Left forelimb (tissue), 1 donor: Measurements from ENCODE around the gene SLC4A3.

Source experiments
- DNase-seq: peaks from one replicate; pipeline ENCODE4 v3.0.0-alpha.2; 2018; ENCODE audit warnings: low spot score

SLC4A3 gene

DNA sequence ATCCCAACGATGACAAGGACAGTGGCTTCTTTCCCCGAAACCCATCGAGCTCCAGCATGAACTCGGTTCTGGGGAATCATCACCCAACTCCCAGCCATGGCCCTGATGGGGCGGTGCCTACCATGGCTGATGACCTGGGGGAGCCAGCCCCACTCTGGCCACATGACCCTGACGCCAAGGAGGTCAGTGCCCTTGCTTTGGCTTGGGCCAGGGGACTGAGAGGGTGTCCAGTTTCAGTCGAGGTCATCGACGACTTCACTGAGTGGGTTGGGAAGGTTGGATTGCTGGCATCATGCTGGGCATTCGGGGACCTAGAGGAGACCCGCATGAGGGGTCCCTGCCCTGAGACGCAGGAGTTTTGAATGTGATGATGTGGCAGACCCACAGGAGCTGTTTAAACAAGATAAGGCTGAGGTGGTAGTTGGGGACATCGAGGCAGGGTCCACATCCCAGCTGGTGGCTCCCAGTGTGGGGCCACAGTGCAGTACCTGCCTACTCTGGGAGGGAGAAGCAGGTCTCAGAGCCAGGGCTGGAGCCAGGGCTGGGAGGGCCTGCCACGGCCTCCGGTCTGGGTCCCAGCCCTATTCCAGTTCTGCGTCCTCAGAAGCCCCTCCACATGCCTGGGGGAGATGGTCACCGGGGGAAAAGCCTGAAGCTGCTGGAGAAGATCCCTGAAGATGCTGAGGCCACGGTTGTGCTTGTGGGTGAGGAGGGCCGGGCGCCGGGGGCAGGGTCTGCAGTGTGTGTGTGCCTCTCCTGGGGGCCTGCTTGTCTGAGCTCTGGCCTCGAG lies 6.0 kb downstream of the SLC4A3 start:
- DNase-seq, result peak; percentile 55

- DNase-seq, result peak; percentile 33
Measured at GRCh38 chr2:219634171-219634940, 6.9 kb downstream of the SLC4A3 start.

DNA sequence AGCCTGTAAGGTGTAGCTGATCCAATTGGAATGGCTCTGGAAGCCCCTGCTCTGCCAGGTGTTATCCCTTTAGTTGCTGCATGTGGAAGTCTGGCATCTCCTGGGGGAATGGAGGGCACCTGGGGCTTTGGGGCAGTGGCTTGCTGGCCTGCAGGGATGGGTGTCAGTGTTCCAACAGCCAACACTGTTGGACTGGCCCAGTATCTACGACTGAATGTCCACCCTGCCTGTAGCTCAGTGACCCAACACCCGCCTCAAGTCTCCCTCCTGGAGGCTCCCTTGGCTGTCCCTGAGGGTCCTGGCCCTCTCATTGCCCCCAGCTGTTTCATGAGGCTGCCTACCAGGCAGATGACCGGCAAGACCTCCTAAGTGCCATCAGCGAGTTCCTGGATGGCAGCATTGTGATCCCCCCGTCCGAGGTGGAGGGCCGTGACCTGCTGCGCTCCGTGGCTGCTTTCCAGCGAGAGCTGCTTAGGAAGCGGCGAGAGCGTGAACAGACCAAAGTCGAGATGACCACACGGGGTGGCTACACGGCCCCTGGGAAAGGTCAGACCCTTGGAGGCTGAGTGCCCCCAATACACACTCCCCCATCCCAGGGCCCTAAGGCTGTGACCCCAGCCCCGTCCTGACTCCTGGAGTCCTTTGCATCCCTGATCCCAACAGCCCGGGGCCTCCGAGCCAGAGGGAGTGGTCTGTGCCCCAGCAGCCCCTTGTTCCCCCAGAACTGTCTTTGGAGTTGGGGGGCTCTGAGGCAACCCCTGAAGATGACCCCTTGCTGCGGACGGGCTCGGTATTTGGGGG lies 7.7 kb downstream of the SLC4A3 start:
- peak; percentile 62 for DNase-seq

DNA sequence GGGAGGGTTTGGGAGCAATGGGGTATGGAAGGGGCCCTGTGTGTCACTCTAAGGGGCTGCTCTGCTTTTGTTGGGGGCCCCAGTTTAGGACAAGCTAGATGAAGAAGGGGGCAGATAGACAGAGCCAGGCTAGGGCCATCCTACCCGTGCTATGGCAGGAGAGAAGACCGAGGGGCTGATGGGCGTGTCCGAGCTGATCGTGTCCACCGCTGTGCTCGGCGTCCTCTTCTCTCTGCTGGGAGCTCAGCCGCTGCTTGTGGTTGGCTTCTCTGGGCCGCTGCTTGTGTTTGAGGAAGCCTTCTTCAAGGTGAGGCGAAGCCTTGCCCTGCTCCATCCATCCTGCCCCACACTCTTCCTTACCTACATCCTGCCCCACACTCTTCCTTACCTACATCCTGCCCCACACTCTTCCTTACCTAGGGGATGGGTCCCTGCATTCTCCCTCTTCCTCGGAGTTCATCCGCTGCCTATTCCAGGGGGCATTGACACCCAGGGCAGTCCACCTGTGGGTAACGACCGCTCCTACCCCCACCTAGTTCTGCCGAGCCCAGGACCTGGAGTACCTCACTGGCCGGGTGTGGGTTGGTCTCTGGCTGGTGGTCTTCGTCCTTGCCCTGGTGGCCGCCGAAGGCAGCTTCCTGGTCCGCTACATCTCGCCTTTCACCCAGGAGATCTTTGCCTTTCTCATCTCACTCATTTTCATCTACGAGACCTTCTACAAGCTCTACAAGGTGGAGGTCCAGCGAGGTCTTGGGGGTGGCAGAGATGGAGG lies 8.9 kb downstream of the SLC4A3 start:
- no peak for DNase-seq

- no peak for DNase-seq
Measured at GRCh38 chr2:219636941-219637841, 9.8 kb downstream of the SLC4A3 start.

GRCh38 chr2:219637842-219638185 lies 10.4 kb downstream of the SLC4A3 start:
- no peak for DNase-seq

- no peak for DNase-seq
Measured at GRCh38 chr2:219638217-219638947, 11.0 kb downstream of the SLC4A3 start.

DNA sequence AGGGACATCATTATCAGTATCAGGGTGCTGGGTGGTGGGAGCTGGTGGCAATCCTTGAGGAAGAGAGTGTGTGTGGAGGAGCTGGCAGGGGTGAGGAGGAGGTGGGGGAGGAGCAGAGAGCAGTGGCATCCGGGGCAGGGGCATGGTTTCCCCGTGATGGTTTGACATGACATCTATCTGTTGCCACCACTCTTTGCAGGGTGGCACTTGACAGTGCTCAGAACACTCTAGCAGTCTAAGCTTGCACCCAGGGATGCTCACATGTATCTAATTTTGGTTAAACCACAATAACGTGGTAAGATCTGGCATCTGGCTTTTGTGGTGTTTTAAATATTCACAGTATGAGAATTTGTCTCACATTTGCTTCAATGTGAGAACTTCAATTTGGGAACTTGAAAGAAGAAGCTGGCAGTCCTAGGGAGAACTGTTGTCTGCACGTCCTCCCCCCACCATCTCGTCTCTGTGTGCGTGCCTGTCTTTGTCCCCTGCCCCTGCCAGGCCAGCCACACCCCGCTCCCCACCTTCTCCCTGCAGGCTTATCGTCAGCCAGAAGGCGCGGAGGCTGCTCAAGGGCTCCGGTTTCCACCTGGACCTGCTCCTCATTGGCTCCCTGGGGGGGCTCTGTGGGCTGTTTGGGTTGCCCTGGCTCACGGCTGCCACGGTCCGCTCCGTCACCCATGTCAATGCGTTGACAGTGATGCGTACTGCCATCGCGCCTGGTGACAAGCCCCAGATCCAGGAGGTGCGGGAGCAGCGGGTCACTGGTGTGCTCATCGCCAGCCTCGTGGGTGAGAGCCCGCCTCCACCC lies 11.7 kb downstream of the SLC4A3 start:
- DNase-seq, result no peak

- DNase-seq, result no peak
Measured at GRCh38 chr2:219641390-219642068, 14.1 kb downstream of the SLC4A3 start.

DNA sequence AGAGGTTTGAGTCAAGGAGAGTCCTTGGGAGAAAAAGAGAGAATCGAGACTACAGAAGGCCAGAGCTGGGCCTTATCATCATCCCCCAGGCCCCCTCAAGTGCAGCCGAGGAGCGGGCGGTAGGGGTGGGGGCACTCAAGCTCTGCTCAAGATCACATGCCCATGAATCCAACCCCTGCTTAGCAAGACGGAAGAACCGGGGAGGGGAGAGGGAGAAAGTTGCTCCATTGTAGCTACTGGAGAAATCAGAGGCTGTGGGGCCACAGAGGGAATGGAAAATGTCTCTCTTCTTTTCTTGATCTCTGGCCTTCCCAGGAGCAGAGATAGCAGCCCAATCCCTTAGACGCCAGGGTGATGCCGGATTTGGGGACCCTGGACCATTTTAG lies 14.6 kb downstream of the SLC4A3 start:
- DNase-seq, result no peak

- DNase-seq, result peak; percentile 95
Measured at GRCh38 chr2:219642465-219643083, 15.1 kb downstream of the SLC4A3 start.

DNA sequence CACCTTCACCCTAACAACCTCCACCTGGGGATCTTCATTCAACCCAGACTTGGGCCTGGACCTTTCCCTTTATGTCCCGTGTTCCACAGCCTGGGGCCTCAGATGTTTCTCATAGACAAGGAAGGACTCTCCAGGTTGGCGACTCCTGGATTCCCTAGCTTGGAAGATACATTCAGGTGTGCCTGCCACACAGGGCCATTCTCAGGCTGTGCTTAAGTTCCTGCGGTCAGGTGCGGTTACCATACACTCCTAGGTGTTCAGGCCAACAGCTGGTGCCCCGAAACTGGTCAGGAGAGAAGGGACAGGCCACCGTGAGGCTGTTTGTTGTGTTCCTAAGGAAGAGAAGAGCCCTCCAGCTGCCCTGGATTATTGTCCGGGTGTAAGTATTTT lies 15.6 kb downstream of the SLC4A3 start:
- DNase-seq, result no peak

- DNase-seq, result no peak
Measured at GRCh38 chr2:219643788-219644398, 16.5 kb downstream of the SLC4A3 start.

DNA sequence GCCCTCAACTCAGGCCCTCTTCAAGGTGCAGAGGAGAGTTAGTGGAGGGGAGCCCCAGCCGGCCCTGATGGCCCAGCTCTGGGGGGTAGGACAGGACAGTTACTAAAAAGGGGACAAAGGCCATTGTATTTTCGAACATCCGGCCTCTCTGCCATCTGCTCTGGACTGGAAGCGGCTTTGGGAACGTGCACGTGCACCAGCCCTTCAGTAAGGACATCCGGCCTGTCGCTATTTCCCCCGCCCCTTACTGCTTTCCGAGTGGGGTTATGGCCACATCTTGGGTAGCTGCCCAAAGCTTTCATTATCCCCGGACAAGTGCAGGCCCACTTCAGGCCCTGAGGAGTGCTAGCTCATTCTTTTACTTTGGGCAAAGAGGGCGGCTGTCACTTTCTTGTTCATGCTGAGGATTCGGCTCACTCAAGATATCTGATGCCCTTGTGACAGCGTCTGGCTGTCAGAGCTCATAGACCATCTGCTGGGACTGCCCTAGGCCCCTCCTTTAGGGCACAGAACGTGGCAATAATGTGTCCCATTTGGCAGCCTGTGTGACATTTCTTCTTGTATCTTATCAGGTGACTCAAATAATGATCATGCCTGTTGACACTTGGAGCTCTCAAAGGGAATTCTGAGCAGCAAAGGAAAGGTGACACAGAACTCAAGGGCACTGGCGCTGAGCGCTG lies 17.5 kb downstream of the SLC4A3 start:
- DNase-seq, result no peak

DNA sequence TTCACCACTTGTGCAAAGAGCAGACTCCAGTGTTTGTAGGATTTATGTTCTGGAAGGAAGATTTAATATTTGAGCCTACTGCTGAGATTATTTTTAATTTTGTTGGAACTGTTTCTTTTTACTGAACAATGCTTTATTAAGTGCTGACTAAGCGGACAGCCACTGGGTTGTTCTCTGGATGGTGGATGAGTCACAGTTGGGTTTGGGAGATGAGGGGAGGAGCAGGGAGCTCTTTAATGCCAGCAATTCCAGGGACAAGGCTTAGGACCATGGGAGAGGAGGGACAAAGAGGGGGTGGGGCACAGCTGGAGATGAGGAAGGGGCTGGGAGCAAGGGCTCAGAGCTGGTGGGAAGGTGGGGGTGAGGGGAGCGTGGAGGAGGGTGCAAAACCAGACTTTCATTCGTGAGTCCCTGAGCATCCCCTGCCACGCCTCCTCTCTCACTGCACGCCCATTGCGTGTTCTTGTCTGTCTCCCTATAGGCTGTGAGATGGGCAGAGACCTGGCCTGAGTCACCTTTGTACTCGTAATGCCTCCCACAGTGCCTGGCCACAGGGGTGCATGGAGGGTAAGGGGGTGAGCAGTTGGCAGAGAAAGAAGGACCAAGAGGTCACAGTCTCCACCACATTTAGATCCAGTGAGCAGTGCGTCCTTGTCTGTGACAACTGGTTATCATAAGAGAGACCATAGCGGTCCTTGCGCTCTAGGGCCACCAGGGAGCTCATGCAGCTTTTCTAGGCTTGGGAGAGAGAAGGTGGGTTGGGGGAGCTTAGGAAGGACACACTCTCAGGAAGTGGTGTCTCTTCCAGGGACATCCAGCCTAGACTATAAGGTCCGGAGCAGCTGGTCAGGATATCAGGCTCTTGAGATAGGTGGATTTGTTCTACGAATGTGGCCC lies 18.4 kb downstream of the SLC4A3 start:
- no peak for DNase-seq

GRCh38 chr2:219648176-219648575 lies 20.7 kb downstream of the SLC4A3 start:
- no peak for DNase-seq
